HG02870 (cell line): ENCODE results near the gene ICA1L.
"Not testable (repeated sequence)": the region's sequence is repeated elsewhere in the genome, so short reads cannot be mapped to it uniquely, and the experiment has no call there.

ENCODE experiments used
- ATAC-seq: cut with Tn5 transposase; IDR thresholded peaks from one replicate; pipeline ENCODE4 v1.9.1; 2021; ENCODE audit warnings: mild to moderate bottlenecking, moderate library complexity; ENCODE audit not compliant: unreplicated experiment

Gene ICA1L

DNA sequence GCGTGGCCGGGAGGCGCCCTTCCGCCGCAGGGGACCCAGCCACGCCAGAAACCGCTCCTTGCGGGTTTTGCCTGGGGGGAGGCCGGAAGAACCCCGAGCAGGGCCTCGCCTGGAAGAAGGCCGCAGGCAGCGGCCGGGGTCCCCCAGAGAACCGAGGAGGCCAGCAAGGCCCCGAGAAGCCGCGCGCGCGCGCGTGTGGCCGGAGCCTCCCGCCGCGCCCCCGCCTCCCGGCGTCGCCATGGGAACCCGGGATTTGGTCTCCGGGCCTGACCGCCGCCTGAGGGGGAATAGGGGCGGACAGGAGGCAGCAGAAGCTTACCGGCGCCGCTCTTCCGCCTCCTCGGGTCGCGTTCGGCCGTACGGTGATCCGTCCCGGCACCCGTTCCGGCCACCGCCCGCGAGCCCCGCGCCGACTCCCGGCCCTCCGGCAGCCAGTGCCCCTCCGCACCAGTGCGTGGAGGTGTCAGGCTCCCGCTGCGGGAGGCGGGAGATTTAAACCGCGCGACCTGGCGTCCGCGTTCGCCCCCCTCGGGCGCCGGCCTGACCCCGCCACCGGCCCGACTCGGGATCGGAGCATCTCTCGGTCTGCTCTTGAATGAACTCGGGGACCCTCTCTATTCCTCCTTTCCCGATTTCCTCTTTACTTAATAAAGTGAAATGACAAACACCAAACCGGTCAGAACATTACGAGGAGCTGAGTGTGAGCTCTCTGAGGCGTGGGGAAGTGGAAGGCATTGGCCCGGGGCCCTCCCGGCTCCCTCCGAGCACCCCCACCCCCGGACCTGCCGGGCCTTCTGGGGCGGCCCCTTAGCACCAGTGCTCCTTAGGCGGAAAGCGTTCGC, at the start of gene ICA1L:
ICA1L (minus strand) TSS at position 467 of the 842 bp plus-strand sequence. CDS start 42,757 bp downstream, outside the sequence.
- peak; percentile 43 for ATAC-seq

DNA sequence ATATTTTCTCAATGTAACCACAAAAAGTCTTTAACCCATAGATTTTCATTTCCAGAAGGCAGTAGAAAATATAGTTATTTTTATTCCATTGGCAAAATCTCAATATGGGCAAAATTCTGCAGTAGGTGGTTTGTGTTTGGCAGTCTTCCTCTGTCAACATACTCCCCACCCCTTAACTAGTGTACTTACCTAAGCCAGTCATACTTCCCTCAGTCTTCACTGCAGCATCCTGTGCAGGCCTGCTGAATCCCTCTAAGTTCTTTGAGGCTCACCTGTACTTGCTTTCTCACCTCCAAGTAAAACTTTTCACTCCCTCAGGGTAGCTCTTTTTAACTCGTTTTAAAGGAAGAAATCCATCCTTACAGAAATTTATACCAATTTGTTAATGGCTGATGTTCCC, 47.3 kb upstream of the ICA1L start:
- no peak for ATAC-seq

DNA sequence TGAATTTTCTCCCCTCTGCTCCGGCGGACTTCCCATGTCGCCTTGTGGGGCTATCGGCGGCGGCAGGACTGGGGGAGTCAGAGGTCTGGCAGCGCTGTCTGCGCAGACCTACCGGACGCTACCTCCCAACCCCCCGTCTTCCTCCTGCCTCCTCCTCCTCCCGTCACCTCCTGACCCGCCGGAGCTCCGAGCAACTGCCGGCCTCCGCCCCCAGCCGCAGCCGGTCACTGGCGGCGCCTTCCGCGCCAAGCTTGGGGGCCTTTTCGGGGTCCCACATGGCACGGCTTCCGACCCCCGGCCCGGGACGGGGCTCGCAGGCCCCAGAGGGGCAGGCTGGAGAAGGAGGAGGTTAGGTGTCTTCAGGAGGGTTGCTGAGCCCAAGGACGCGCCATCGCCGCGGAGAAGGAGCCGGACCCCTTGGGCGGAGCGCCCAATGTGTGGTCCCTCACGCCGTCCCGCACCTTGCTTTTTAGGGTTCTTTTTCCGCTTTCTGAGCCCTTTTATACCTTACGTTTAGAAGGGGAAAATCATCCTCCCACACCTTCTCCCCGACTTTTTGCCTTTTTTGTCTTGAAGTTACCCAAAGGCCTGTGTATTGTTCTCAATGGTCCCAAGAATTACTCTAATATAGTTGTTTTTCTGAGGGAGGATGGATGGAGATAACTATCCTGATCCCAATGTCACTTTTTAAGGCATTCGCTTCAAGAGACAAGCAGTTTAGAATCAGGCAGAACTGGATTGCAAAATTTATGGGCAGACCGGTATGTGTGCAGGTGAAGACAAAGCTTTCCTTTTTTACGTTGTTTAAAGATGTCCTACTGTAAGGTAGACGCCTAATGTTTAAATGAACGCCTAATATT, 41.0 kb upstream of the ICA1L start:
- peak; percentile 51 for ATAC-seq

DNA sequence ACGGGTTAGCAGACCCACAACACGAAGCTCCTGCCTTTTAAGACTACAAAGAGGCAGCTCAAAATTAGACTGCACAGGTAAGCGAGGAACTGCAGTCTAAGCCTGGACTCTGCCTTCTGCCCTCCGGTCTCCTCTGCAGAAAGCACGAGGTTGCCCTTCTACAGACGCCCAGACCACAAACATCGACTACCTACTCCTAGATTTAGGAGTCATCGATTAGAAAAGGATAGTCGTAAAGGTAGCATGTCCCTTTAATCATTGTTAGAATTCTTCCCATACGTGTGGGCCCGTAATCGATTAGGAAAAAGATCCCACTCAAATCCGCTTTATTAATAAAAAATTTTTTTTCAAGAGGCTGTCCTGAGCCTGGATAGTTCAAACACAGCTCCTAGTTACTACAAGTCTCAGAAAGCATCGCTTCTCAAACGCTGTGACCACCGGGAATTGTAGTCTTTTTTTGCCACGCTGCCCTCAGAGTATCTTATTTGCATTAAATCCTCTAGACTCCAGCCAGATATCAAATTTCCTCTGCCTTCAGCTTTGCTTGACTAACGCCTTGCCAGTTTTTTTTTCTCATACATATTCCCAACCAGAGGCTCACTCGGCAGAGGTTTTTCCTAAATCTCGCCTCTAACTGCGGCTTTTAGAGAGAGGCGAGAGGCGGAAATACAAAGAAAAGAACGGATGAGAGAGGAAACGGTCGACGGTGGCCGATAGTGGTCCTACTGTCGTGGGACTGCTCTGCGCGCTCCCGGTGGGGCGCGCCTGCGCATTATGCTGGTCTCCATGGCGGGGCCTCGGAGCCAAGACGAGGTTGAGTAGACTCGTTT, 40.2 kb upstream of the ICA1L start, which contains the start of the genes CARF and WDR12:
CARF (plus strand) TSS at position 764 of the 830 bp plus-strand sequence. CDS start 29,628 bp downstream, outside the sequence.
WDR12 (minus strand) TSS at position 162 of the 830 bp plus-strand sequence. CDS start 197 bp downstream, outside the sequence.
- peak; percentile 65 for ATAC-seq

DNA sequence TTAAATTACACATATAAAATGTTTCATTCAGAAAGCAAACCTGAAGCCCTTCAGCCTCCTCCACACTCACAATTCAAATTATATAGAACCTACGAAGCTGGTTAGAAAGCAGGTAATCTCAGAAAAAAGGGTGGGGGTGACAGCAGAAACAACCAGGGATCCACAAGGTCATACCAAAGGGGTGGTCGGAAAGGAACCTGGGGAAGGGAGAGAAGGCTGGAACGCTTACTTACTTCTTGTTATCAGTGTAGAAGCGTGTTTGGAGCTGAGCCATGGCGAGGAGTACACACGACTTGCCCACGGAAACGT, 39.6 kb upstream of the ICA1L start:
- peak; percentile 9 for ATAC-seq

DNA sequence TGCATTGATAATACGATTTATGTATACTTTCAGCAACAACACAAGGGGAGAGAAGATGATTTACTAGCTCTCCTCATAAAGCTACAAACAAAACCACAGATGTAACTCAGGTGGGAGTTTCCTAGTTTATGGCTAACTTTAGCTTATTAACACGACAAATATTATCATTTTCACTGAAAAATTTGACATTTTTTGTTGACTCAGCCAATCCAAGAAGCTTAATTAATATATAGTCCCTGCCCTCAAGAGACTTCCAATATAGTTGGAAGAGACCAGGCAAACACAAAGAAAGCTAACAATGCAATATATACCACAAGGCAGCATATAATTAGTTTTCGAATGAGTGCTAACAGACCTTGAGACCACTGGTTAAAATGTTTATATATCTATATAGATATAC, 39.1 kb upstream of the ICA1L start:
- no peak for ATAC-seq

DNA sequence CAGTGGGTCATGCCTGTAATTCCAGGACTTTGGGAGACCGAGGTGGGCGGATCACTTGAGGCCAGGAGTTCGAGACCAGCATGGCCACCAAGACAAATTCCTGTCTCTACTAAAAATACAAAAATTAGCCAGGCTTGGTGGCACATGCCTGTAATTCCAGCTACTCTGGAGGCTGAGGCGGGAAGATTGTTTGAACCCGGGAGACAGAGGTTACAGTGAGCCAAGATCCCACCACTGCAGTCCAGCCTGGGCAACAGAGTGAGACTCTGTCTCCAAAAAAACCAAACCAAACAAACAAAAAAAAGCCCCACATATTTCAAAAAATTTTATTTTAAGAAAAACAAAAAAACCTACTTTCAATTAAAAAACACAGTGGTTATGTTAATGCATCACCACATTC, 38.7 kb upstream of the ICA1L start:
- ATAC-seq = not testable (repeated sequence)

DNA sequence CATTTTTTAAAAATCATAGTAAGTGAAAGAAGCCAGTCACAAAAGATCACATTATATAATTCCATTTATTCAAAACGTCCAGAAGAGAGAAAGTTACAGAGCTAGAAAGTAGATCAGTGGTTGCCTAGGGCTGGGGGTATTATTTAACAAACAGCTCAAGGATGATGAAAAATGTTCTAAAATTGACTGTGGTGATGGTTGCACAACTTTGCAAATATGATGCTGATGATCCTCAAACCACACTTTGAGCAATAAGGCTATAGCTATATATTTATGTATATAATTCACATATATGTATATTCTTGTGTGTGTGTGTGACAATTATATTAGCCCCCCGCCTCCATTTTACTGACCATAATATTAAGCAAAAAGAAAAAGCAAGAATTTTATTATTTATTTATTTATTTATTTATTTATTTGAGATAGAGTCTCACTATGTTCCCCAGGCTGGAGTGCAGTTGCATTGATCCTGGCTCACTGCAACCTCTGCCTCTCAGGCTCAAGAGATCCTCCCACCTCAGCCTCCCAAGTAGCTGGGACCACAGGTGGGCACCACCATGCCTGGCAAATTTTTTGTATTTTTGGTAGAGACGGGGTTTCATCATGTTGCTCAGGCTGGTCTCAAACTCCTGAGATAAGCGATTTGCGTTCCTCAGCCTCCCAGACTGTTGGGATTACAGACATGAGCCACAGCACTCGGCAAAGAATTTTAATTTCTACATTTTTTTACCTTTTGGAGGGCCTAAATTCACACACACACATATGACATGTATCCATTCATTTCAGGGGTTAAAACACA, 38.0 kb upstream of the ICA1L start:
- no peak for ATAC-seq

DNA sequence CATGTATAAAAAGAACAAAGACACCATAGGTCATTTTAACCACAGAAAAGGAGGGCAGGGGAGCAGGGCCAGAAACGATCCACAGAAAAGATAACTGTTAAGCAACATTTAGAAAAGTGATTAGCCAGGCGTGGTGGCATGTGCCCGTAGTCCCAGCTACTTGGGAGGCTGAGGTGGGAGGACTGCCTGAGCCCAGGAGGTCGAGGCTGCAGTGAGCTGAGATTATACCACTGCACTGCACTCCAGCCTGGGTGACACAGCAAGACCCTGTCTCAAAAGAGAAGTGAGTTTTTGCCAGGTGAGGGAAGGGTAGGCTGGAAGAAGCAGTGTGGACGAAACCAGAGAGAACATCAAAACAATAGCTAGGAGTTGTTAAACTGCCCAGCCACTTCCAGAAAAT, 36.6 kb upstream of the ICA1L start:
- no peak for ATAC-seq

DNA sequence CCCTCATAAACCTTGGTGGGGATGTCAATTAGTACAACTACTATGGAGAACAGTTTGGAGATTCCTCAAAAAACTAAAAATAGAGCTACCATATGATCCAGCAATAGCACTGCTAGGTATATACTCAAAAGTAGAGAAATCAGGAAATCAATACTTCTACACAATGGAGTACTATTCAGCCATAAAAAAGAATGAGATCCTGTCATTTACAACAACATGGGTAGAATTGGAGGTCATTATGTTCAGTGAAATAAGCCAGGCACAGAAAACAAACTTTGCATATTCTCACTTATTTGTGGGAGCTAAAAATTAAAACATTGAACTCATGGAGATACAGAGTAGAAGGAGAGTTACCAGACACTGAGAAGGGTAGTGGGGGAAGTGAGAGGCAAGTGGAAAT, 33.9 kb upstream of the ICA1L start:
- ATAC-seq = not testable (repeated sequence)

DNA sequence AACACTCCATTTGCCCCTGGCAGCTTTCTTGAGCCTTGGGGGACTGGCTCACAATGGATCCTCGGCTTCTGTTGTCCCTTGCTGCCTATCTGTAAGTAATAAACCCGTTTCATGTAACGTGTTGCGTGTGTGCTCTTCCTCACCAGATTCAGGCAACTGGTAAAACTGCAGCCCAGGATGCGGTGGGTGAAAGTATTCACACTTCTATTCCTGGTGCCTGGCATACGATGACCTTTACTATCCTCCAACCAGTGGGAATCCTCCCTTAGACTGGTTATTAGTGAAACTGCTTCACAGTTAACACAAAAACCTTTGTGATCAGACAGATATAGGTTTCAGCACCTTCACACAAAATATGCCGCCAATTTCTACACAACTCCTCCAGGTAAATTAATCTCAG, 13.6 kb upstream of the ICA1L start:
- no peak for ATAC-seq

DNA sequence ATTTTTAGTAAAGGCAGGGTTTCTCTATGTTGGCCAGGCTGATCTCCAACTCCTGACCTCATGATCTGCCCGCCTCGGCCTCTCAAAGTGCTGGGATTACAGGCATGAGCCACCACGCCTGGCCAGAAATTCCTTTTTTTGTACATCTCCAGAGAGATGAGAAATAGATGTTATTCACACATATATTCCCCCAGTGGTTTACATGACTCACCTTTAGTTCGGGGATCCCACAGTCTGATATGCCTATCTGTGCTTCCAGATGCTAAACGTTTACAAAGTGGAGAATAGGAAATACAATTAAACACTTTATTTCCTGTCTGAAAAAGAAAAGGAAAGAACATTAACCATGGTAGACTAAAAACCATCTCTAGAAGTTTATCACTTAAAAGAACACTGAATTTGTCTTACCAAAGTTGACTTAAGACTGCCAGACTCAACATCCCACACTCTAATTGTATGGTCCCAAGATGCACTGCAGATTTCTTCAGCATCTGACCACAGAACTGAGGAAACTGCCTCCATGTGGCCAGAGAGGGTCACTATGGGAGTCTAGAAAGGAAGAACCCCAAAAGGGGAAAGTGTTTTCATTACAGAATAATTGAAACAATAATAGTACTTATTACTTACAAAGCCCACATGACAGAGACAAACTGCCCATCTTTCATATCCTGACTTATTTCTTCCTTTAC, 12.6 kb upstream of the ICA1L start:
- no peak for ATAC-seq

DNA sequence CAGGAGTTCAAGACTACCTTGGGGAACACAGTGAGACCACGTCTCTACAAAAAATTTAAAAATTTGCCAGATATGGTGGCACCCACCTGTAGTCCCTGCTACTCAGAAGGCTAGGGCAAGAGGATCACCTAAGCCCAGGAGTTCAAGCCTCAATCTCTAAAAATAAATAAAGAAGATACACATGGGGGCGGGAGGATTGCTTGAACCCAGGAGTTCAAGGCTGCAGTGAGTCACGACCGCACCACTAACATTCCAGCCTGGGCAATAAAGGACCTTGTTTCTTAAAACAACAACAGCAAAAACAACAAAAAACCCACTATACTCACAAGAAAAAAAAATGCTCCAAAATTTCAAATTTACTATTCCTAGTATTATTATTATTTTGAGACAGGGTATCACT, 10.0 kb upstream of the ICA1L start:
- ATAC-seq = no peak

DNA sequence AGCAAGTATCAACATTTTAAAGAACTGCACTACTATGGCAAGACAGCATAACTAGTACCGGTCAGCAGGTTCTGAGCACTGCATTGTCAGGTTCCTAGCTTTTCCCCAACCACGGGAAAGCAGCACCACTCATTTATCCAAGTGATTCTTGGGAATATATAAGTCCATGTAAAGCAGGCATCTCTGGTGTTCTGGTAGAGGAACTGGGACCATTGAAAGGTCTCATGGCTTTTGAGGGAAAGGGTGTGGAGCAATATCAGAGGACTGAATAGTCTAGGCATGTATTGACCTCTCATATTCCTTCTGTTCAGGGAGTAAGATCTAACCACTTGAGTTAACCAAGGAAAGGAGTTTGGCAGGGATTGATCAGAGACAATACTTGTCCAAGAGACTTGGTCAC, 6.1 kb upstream of the ICA1L start:
- ATAC-seq = no peak

DNA sequence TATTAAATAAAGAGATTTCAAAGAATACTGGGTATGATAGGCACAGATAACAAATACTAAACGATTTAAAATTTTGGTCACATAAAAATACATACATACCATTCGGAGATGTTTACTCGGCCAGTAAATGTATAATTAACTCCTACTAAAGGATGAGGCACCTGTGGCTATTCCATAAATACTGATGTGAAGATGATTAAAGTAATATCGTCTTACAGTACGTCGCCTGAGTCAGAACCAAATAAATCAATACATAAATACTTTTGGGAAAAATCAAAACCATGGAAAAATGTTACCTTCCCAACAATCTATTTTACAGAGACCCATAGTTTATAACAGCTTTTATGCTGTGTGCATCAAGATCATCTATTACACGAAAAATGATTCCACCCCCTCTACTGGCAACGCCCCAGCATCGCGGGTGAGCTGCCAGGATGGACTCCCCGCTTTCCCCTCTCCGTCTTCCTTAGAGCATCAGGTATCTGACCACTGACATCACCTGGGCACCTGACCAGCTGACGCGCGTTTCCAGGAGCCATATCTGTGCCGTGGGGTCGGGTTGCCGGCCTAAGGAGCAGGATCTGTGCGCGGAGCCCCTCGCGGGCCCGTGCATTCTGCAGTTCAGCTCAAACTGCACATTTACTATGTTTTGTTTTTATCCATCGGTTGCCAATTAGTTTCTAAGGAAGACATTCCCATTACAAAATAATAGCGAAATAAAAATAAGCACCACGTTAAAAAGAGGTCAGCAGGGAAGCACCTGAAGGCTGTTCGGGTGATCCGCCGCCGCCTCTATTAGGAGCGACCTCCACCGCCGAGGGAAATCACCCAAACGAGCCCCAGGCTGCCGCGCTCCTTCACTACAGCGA, 901 bp downstream of the ICA1L start:
- ATAC-seq = peak; percentile 78

DNA sequence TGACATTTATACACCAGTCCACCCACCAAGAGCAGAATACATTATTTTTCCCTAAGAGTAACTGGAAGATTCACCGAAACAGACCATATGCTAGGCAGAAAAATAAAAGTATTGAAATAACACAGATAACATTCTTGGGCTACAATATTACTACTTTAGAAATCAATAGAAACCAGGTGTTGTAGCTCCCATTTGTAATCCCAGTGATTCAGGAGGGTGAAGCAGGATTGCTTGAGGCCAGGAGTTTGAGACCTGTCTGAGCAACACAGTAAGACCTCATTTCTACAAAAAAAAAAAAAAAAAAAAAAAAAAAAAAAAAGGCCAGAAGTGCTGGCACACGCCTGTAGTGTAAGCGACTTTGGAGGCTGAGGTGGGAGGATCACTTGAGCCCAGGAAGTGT, 9.6 kb downstream of the ICA1L start:
- ATAC-seq = no peak

DNA sequence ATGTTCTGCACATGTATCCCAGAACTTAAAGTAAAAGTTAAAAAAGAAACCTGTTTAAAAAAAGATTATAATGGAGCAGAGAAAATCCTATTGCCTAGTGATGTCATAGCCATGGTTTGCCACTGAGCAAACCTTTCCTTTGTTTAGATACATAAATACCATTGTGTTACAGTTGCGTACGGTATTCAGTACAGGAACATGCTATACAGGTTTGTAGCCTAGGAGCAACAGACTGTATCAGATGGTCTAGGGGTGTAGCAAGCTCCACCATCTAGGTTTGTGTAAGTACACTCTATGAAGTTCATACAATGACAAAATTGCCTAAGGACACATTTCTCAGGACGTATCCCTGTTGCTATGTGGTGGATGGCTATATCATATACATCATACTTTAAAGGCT, 13.0 kb downstream of the ICA1L start:
- ATAC-seq = no peak

DNA sequence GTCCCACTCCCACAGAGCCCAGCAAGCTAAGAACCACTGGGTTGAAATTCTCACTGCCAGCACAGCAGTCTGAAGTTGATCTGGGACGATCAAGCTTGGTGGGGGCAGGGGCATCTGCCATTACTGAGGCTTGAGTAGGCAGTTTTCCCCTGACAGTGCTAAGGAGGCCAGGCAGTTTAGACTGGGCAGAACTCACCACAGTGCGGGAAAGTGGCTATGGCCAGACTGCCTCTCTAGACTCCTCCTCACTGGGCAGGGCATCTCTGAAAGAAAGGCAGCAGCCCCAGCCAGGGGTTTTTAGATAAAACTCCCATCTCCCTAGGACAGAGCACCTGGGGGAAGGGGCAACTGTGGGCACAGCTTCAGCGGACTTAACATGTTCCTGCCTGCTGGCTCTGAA, 22.2 kb downstream of the ICA1L start:
- ATAC-seq = not testable (repeated sequence)

DNA sequence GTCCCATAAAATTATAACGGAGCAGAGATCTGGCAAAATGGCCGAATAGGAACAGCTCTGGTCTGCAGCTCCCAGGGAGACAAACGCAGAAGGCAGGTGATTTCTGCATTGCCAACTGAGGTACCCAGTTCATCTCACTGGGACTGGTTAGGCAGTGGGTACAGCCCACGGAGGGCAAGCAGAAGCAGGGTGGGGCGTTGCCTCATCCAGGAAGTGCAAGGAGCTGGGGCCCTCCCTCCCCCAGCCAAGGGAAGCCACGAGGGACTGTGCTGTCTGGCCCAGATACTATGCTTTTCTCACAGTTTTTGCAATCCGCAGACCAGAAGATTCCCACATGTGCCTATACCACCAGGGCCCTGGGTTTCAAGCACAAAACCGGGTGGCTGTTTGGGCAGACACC, 22.8 kb downstream of the ICA1L start:
- no peak for ATAC-seq
